ENCODE data around the gene CAMSAP1.

CAMSAP1 gene

GRCh38 chr9:135758870-135759269, 148.5 kb downstream of the CAMSAP1 start:
- no peak for TF ChIP-seq CTCF (IDR thresholded peaks at IDR 0.05; ENCODE audit: low read depth, low read length)
- DNase-seq (ENCODE audit: extremely low read depth, low read depth) = no peak

All from AG09319 (cell line).